ENCODE measurements around the gene KCTD5. TPM values are rescaled to one million over a fixed set of nuclear protein-coding genes. Genes with fewer than 3 reads are reported as not detected.
"Not testable (repeated sequence)": the region's sequence is repeated elsewhere in the genome, so short reads cannot be mapped to it uniquely, and the experiment has no call there.

Gene KCTD5
- polyA plus RNA-seq, 1 donor from 2014 or later, result 42.7 TPM

GRCh38 chr16:2669587-2669986 is 12.7 kb upstream of the KCTD5 start:
- not testable (repeated sequence) for H3F3A ChIP-seq (ENCODE audit: insufficient read depth, low read length, poor library complexity, severe bottlenecking); H3K4me2 ChIP-seq (ENCODE audit: low read length); H3K36me3 ChIP-seq (ENCODE audit: insufficient read depth, low read length); H3K27me3 ChIP-seq (ENCODE audit: insufficient read depth, low read depth, low read length); H3K9me2 ChIP-seq (ENCODE audit: insufficient read depth, low read length); H3K79me2 ChIP-seq (replicated peaks; ENCODE audit: insufficient read depth, low read length); H3K27ac ChIP-seq (ENCODE audit: low read length); H3K9me3 ChIP-seq (ENCODE audit: low read length); H3K9ac ChIP-seq (ENCODE audit: low read length); H2AFZ ChIP-seq (ENCODE audit: low read depth, low read length); H4K20me1 ChIP-seq (ENCODE audit: insufficient read depth)
- H3K4me3 ChIP-seq (ENCODE audit: low read length), result peak overlapping the region; percentile 45

GRCh38 chr16:2670017-2670416 is 12.3 kb upstream of the KCTD5 start:
- not testable (repeated sequence) for H3K9me2 ChIP-seq (ENCODE audit: insufficient read depth, low read length); H3K9ac ChIP-seq (ENCODE audit: low read length)

GRCh38 chr16:2671193-2671592 is 11.1 kb upstream of the KCTD5 start:
- not testable (repeated sequence) for H3K36me3 ChIP-seq (ENCODE audit: insufficient read depth, low read length); H2AFZ ChIP-seq (ENCODE audit: low read depth, low read length); H4K20me1 ChIP-seq (ENCODE audit: insufficient read depth); H3K27ac ChIP-seq (ENCODE audit: low read length); H3K79me2 ChIP-seq (replicated peaks; ENCODE audit: insufficient read depth, low read length); H3K4me3 ChIP-seq (ENCODE audit: low read length); H3K9me3 ChIP-seq (ENCODE audit: low read length); H3F3A ChIP-seq (ENCODE audit: insufficient read depth, low read length, poor library complexity, severe bottlenecking); H3K27me3 ChIP-seq (ENCODE audit: insufficient read depth, low read depth, low read length); H3K9ac ChIP-seq (ENCODE audit: low read length); H3K4me2 ChIP-seq (ENCODE audit: low read length); H3K9me2 ChIP-seq (ENCODE audit: insufficient read depth, low read length)

More at GRCh38 chr16:2670017-2670416, 12.3 kb upstream of the KCTD5 start:
- not testable (repeated sequence) for H3K79me2 ChIP-seq (replicated peaks; ENCODE audit: insufficient read depth, low read length); H3K4me2 ChIP-seq (ENCODE audit: low read length); H3K36me3 ChIP-seq (ENCODE audit: insufficient read depth, low read length); H3F3A ChIP-seq (ENCODE audit: insufficient read depth, low read length, poor library complexity, severe bottlenecking); H4K20me1 ChIP-seq (ENCODE audit: insufficient read depth); H2AFZ ChIP-seq (ENCODE audit: low read depth, low read length); H3K27me3 ChIP-seq (ENCODE audit: insufficient read depth, low read depth, low read length); H3K27ac ChIP-seq (ENCODE audit: low read length); H3K9me3 ChIP-seq (ENCODE audit: low read length)
- peak overlapping the region; percentile 45 for H3K4me3 ChIP-seq (ENCODE audit: low read length)
- TF ChIP-seq RAD21 (conservative IDR thresholded peaks at IDR 0.05) (peak; percentile 41), SMC3 (conservative IDR thresholded peaks at IDR 0.05; ENCODE audit: poor library complexity) (peak; percentile 62), CTCF (IDR thresholded peaks at IDR 0.05; ENCODE audit: poor library complexity, severe bottlenecking) (peak; percentile 66)

- no peaks in the 10 kb centered on the region for H4K20me1 ChIP-seq (ENCODE audit: insufficient read depth)
- no peaks in the 10 kb centered on the region for H3K9me3 ChIP-seq (ENCODE audit: low read length)
- H2AFZ ChIP-seq (ENCODE audit: low read depth, low read length), result no peak overlapping the region
- H3F3A ChIP-seq (ENCODE audit: insufficient read depth, low read length, poor library complexity, severe bottlenecking), result no peaks in the 10 kb centered on the region
- H3K4me3 ChIP-seq (ENCODE audit: low read length), result peak overlapping the region; percentile 65
- no peak for TF ChIP-seq SMC3 (conservative IDR thresholded peaks at IDR 0.05; ENCODE audit: poor library complexity)
- no peak for TF ChIP-seq POLR2AphosphoS5 (IDR thresholded peaks at IDR 0.05)
- no peak for TF ChIP-seq EP300 (conservative IDR thresholded peaks at IDR 0.05; ENCODE audit: poor library complexity, severe bottlenecking)
- no peak for TF ChIP-seq EZH2 (IDR thresholded peaks at IDR 0.05; ENCODE audit: borderline replicate concordance, insufficient read depth, low read length, poor library complexity, severe bottlenecking)
- no peak for TF ChIP-seq TAF1 (IDR thresholded peaks at IDR 0.05; ENCODE audit: low read depth)
- no peak for TF ChIP-seq MXI1 (conservative IDR thresholded peaks at IDR 0.05; ENCODE audit: poor library complexity, severe bottlenecking)
- TF ChIP-seq RAD21 (conservative IDR thresholded peaks at IDR 0.05), result no peak
- no peak for TF ChIP-seq CTCF (IDR thresholded peaks at IDR 0.05; ENCODE audit: poor library complexity, severe bottlenecking)
- TF ChIP-seq REST (IDR thresholded peaks at IDR 0.05; ENCODE audit: borderline replicate concordance), result no peak
- peaks cover 8% of the 10 kb centered on the region for H3K79me2 ChIP-seq (replicated peaks; ENCODE audit: insufficient read depth, low read length)
- H3K27ac ChIP-seq (ENCODE audit: low read length), result no peak overlapping the region
- H3K9ac ChIP-seq (ENCODE audit: low read length), result no peak overlapping the region
- no peaks in the 10 kb centered on the region for H3K9me2 ChIP-seq (ENCODE audit: insufficient read depth, low read length)
- no peaks in the 10 kb centered on the region for H3K27me3 ChIP-seq (ENCODE audit: insufficient read depth, low read depth, low read length)
- no peaks in the 10 kb centered on the region for H3K36me3 ChIP-seq (ENCODE audit: insufficient read depth, low read length)
- H3K4me2 ChIP-seq (ENCODE audit: low read length), result no peak overlapping the region
These were observed 10.6 kb upstream of the KCTD5 start for GRCh38 chr16:2671741-2672140.

All from neural cell (in vitro differentiated cells).